Measurements from ENCODE around the gene OVOL1. TPM values are rescaled to one million over a fixed set of nuclear protein-coding genes. Genes with fewer than 3 reads are reported as not detected.
A peak's percentile ranks its signal among the peaks of the same experiment; 100 is the strongest.
"Not testable (repeated sequence)": the region's sequence is repeated elsewhere in the genome, so short reads cannot be mapped to it uniquely, and the experiment has no call there.

The OVOL1 gene
- total and polyA plus RNA-seq, 5 donors from 2014 or later, result not detected

GRCh38 chr11:65826984-65827735 is 40.3 kb downstream of the OVOL1 start:
- Mint-ChIP-seq H3K4me1 (peaks cover 0 to 5% (median 1%) of the 10 kb centered on the region in 4 donors), H3K4me3 (no peak overlapping the region), H3K36me3 (no peaks in the 10 kb centered on the region), H3K27ac (no peak overlapping the region), H3K27me3 (peaks cover 29% of the 10 kb centered on the region), H3K9me3 (no peaks in the 10 kb centered on the region)
- no peak for DNase-seq
- Histone ChIP-seq H3K27me3 (ENCODE audit: control insufficient read depth, insufficient read depth, low read length) (peaks cover 3% of the 10 kb centered on the region), H3K36me3 (ENCODE audit: control insufficient read depth, insufficient read depth, low read length) (no peaks in the 10 kb centered on the region), H3K9me3 (ENCODE audit: control insufficient read depth in 2 of 2, low read length in 2 of 2) (no peaks in the 10 kb centered on the region), H3K4me3 (ENCODE audit: low read depth, low read length) (no peak overlapping the region), H3K27ac (ENCODE audit: insufficient read depth, low read length, poor library complexity, severe bottlenecking) (no peak overlapping the region), H3K4me1 (ENCODE audit: control insufficient read depth, insufficient read depth, low read length, poor library complexity, severe bottlenecking) (no peaks in the 10 kb centered on the region)
- ATAC-seq (ENCODE audit: low read depth in 2 of 2), result no peak

GRCh38 chr11:65829459-65829858 is 42.6 kb downstream of the OVOL1 start:
- Mint-ChIP-seq H3K27me3 (peaks cover 26% of the 10 kb centered on the region), H3K27ac (no peak overlapping the region), H3K9me3 (no peaks in the 10 kb centered on the region), H3K36me3 (no peaks in the 10 kb centered on the region), H3K4me1 (peaks cover 0 to 10% (median 5%) of the 10 kb centered on the region in 4 donors), H3K4me3 (peak overlapping the region in 1 of 4 donors; percentile 35)
- DNase-seq (no peak), ATAC-seq (ENCODE audit: low read depth in 2 of 2) (no peak)
- H3K27ac ChIP-seq (ENCODE audit: insufficient read depth, low read length, poor library complexity, severe bottlenecking), result no peak overlapping the region
- no peak overlapping the region for H3K4me3 ChIP-seq (ENCODE audit: low read depth, low read length)
- H3K36me3 ChIP-seq (ENCODE audit: control insufficient read depth, insufficient read depth, low read length), result no peaks in the 10 kb centered on the region
- peaks cover 4% of the 10 kb centered on the region for H3K27me3 ChIP-seq (ENCODE audit: control insufficient read depth, insufficient read depth, low read length)
- peaks cover 16% of the 10 kb centered on the region for H3K4me1 ChIP-seq (ENCODE audit: control insufficient read depth, insufficient read depth, low read length, poor library complexity, severe bottlenecking)
- no peaks in the 10 kb centered on the region for H3K9me3 ChIP-seq (ENCODE audit: control insufficient read depth in 2 of 2, low read length in 2 of 2)

- Mint-ChIP-seq H3K27me3 (peaks cover 26% of the 10 kb centered on the region), H3K27ac (peak overlapping the region in 1 of 3 donors; percentile 80), H3K4me1 (peaks cover 0 to 10% (median 5%) of the 10 kb centered on the region in 4 donors), H3K4me3 (peak overlapping the region in 2 of 4 donors; percentile 13 to 78)
- not testable (repeated sequence) for H3K36me3 ChIP-seq (ENCODE audit: control insufficient read depth, insufficient read depth, low read length); H3K27me3 ChIP-seq (ENCODE audit: control insufficient read depth, insufficient read depth, low read length); H3K9me3 ChIP-seq (ENCODE audit: control insufficient read depth in 2 of 2, low read length in 2 of 2); H3K36me3 Mint-ChIP-seq; H3K27ac ChIP-seq (ENCODE audit: insufficient read depth, low read length, poor library complexity, severe bottlenecking); H3K4me3 ChIP-seq (ENCODE audit: low read depth, low read length); DNase-seq; ATAC-seq (ENCODE audit: low read depth in 2 of 2); H3K9me3 Mint-ChIP-seq
- H3K4me1 ChIP-seq (ENCODE audit: control insufficient read depth, insufficient read depth, low read length, poor library complexity, severe bottlenecking), result peaks cover 17% of the 10 kb centered on the region
These were observed 45.4 kb downstream of the OVOL1 start for GRCh38 chr11:65832231-65832630.

- Histone ChIP-seq H3K27ac (ENCODE audit: insufficient read depth, low read length, poor library complexity, severe bottlenecking) (peak within 1 kb of the TSS; percentile 9), H3K27me3 (ENCODE audit: control insufficient read depth, insufficient read depth, low read length) (peaks cover 4% of the 10 kb centered on the region), H3K9me3 (ENCODE audit: control insufficient read depth in 2 of 2, low read length in 2 of 2) (no peaks in the 10 kb centered on the region), H3K36me3 (ENCODE audit: control insufficient read depth, insufficient read depth, low read length) (no peaks in the 10 kb centered on the region), H3K4me3 (ENCODE audit: low read depth, low read length) (peak within 1 kb of the TSS; percentile 70), H3K4me1 (ENCODE audit: control insufficient read depth, insufficient read depth, low read length, poor library complexity, severe bottlenecking) (peaks cover 17% of the 10 kb centered on the region)
- H3K27ac Mint-ChIP-seq, result peak within 1 kb of the TSS in 2 of 3 donors; percentile 54 to 74
- H3K4me3 Mint-ChIP-seq, result no peak within 1 kb of the TSS
- peaks cover 0 to 10% (median 5%) of the 10 kb centered on the region in 4 donors for H3K4me1 Mint-ChIP-seq
- H3K9me3 Mint-ChIP-seq, result no peaks in the 10 kb centered on the region
- DNase-seq (peak; percentile 88 to 96 (median 93)), ATAC-seq (ENCODE audit: low read depth in 2 of 2) (peak; percentile 99)
- H3K36me3 Mint-ChIP-seq, result no peaks in the 10 kb centered on the region
- peaks cover 15% of the 10 kb centered on the region for H3K27me3 Mint-ChIP-seq
These were observed 46.6 kb downstream of the OVOL1 start, which contains the start of gene SNX32 for GRCh38 chr11:65833297-65834030. SNX32 (plus strand) TSS chr11:65833963; CDS start chr11:65834066, 103 bp downstream.

- Mint-ChIP-seq H3K9me3 (no peaks in the 10 kb centered on the region), H3K27me3 (peaks cover 15% of the 10 kb centered on the region), H3K4me3 (no peak overlapping the region), H3K4me1 (peaks cover 0 to 10% (median 5%) of the 10 kb centered on the region in 4 donors), H3K36me3 (no peaks in the 10 kb centered on the region), H3K27ac (no peak overlapping the region)
- Histone ChIP-seq H3K9me3 (ENCODE audit: control insufficient read depth in 2 of 2, low read length in 2 of 2) (no peaks in the 10 kb centered on the region), H3K27ac (ENCODE audit: insufficient read depth, low read length, poor library complexity, severe bottlenecking) (no peak overlapping the region), H3K4me1 (ENCODE audit: control insufficient read depth, insufficient read depth, low read length, poor library complexity, severe bottlenecking) (peaks cover 17% of the 10 kb centered on the region), H3K36me3 (ENCODE audit: control insufficient read depth, insufficient read depth, low read length) (no peaks in the 10 kb centered on the region), H3K27me3 (ENCODE audit: control insufficient read depth, insufficient read depth, low read length) (peaks cover 4% of the 10 kb centered on the region), H3K4me3 (ENCODE audit: low read depth, low read length) (peak overlapping the region; percentile 70)
- DNase-seq (no peak), ATAC-seq (ENCODE audit: low read depth in 2 of 2) (no peak)
These were observed 47.3 kb downstream of the OVOL1 start for GRCh38 chr11:65834202-65834601.

GRCh38 chr11:65842144-65842543 is 55.3 kb downstream of the OVOL1 start:
- no peaks in the 10 kb centered on the region for H3K4me1 ChIP-seq (ENCODE audit: control insufficient read depth, insufficient read depth, low read length, poor library complexity, severe bottlenecking)
- ATAC-seq (ENCODE audit: low read depth in 2 of 2) (no peak), DNase-seq (no peak)
- Mint-ChIP-seq H3K9me3 (no peaks in the 10 kb centered on the region), H3K36me3 (no peaks in the 10 kb centered on the region), H3K4me3 (no peak overlapping the region), H3K4me1 (no peaks in the 10 kb centered on the region), H3K27me3 (no peaks in the 10 kb centered on the region), H3K27ac (no peak overlapping the region)
- no peaks in the 10 kb centered on the region for H3K9me3 ChIP-seq (ENCODE audit: control insufficient read depth in 2 of 2, low read length in 2 of 2)
- no peaks in the 10 kb centered on the region for H3K36me3 ChIP-seq (ENCODE audit: control insufficient read depth, insufficient read depth, low read length)
- no peak overlapping the region for H3K4me3 ChIP-seq (ENCODE audit: low read depth, low read length)
- H3K27ac ChIP-seq (ENCODE audit: insufficient read depth, low read length, poor library complexity, severe bottlenecking), result no peak overlapping the region
- no peaks in the 10 kb centered on the region for H3K27me3 ChIP-seq (ENCODE audit: control insufficient read depth, insufficient read depth, low read length)

GRCh38 chr11:65843811-65844210 is 56.9 kb downstream of the OVOL1 start:
- Mint-ChIP-seq H3K4me1 (no peaks in the 10 kb centered on the region), H3K27ac (no peak overlapping the region), H3K4me3 (no peak overlapping the region), H3K9me3 (no peaks in the 10 kb centered on the region), H3K36me3 (no peaks in the 10 kb centered on the region), H3K27me3 (no peaks in the 10 kb centered on the region)
- Histone ChIP-seq H3K36me3 (ENCODE audit: control insufficient read depth, insufficient read depth, low read length) (no peaks in the 10 kb centered on the region), H3K27ac (ENCODE audit: insufficient read depth, low read length, poor library complexity, severe bottlenecking) (no peak overlapping the region), H3K9me3 (ENCODE audit: control insufficient read depth in 2 of 2, low read length in 2 of 2) (no peaks in the 10 kb centered on the region), H3K4me3 (ENCODE audit: low read depth, low read length) (no peak overlapping the region), H3K27me3 (ENCODE audit: control insufficient read depth, insufficient read depth, low read length) (no peaks in the 10 kb centered on the region), H3K4me1 (ENCODE audit: control insufficient read depth, insufficient read depth, low read length, poor library complexity, severe bottlenecking) (no peaks in the 10 kb centered on the region)
- DNase-seq (no peak), ATAC-seq (ENCODE audit: low read depth in 2 of 2) (no peak)
